Prostate gland (tissue), 2 donors: ENCODE results near the gene ZNF799.
"Not testable (repeated sequence)": the region's sequence is repeated elsewhere in the genome, so short reads cannot be mapped to it uniquely, and the experiment has no call there.

Experiments
- POLR2A ChIP-seq: fragments of 450-650 bp; IDR thresholded peaks from one replicate; pipeline ENCODE4 v1.6.1; 2016; ENCODE audit warnings: antibody characterized with exemption, mild to moderate bottlenecking
- TF ChIP-seq, protein P1 (sequence below), 4 experiments: fragments of 200-600 bp in 2 of 4; fragments of 450-650 bp in 2 of 4; sonication (generic) in 2 of 4; IDR thresholded peaks; 1 replicate in 3 of 4; 2 replicates in 1 of 4; pipeline ENCODE4 v1.5.1; 2016 to 2019; ENCODE audit warnings: antibody characterized with exemption in 4 of 4, mild to moderate bottlenecking in 2 of 4, moderate library complexity in 2 of 4

DNA sequence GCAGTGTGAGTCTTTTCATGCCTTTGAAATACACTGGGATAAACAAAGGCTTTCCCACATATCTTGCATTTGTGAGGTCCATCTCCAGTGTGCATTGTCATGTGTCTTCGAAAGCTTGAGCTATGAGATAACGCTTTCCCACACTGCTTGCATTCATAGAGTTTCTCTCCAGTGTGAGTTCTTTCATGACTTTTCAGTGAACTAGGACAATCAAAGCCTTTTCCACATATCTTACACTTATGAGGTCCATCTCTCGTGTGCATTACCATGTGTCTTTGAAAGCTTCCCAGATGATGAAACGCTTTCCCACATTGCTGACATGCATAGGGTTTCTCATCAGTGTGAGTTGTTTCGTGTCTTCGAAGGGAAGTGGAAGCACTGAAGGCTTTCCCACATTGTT lies 9.9 kb downstream of the ZNF799 start:
- not testable (repeated sequence) for TF ChIP-seq POLR2A
- TF ChIP-seq, protein P1, sequence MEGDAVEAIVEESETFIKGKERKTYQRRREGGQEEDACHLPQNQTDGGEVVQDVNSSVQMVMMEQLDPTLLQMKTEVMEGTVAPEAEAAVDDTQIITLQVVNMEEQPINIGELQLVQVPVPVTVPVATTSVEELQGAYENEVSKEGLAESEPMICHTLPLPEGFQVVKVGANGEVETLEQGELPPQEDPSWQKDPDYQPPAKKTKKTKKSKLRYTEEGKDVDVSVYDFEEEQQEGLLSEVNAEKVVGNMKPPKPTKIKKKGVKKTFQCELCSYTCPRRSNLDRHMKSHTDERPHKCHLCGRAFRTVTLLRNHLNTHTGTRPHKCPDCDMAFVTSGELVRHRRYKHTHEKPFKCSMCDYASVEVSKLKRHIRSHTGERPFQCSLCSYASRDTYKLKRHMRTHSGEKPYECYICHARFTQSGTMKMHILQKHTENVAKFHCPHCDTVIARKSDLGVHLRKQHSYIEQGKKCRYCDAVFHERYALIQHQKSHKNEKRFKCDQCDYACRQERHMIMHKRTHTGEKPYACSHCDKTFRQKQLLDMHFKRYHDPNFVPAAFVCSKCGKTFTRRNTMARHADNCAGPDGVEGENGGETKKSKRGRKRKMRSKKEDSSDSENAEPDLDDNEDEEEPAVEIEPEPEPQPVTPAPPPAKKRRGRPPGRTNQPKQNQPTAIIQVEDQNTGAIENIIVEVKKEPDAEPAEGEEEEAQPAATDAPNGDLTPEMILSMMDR (IDR thresholded peaks at IDR 0.05), result not testable (repeated sequence)
